GM12878 (cell line): ENCODE results near the gene TMEM44. TPM values are rescaled to one million over a fixed set of nuclear protein-coding genes. Genes with fewer than 3 reads are reported as not detected.

ENCODE experiments used
- ATAC-seq: fragments of 200-7000 bp; cut with Tn5 transposase; 3 replicates; pipeline ENCODE4 v1.9.1; 2020; ENCODE audit warnings: mild to moderate bottlenecking, moderate library complexity
- BruUV-seq: library from RNA; stranded (reverse); fragments of 400-500 nt; replicated peaks from 2 replicates; lab custom pipeline; 2021; lab: Mats Ljungman, UMichigan
- CTCF ChIA-PET: fragments of 300-600 bp; sonication (Branson Sonifier 250); formaldehyde crosslinking; extraction: SDS; loops from one replicate; lab custom pipeline; 2021; ENCODE audit warnings: inconsistent platforms; lab: Yijun Ruan, JAX
- POLR2A ChIA-PET: fragments of 350-600 bp; formaldehyde crosslinking; extraction: SDS; loops from one replicate; lab custom pipeline; 2021; ENCODE audit warnings: inconsistent platforms; lab: Charles Lee
- RAD21 ChIA-PET: fragments of 300-600 bp; sonication (Branson Sonifier 250); formaldehyde crosslinking; loops from one replicate; lab custom pipeline; 2023; ENCODE audit warnings: antibody characterized with exemption; ENCODE audit not compliant: unreplicated experiment; lab: Charles Lee
- SMC1A ChIA-PET: fragments of 300-600 bp; sonication (Branson Sonifier 250); formaldehyde crosslinking; loops from one replicate; lab custom pipeline; 2023; ENCODE audit not compliant: unreplicated experiment, uncharacterized antibody; lab: Charles Lee
- DNase-seq: peaks from one replicate; pipeline ENCODE4 v3.0.0-alpha.2; 2011; ENCODE audit warnings: low read depth, low spot score
- FAIRE-seq: peaks from 3 replicates; lab custom pipeline; 2011; peaks lifted over from hg19 to GRCh38; lab: Jason Lieb, UNC
- H2AFZ ChIP-seq: 2 replicates; pipeline ENCODE4 v1.6.0; 2011; ENCODE audit warnings: low read depth, low read length, control low read depth; ENCODE audit not compliant: control insufficient read depth
- H3K27ac ChIP-seq: 2 replicates; pipeline ENCODE4 v1.5.1; 2011; ENCODE audit warnings: control low read depth; ENCODE audit not compliant: control insufficient read depth, insufficient read depth
- H3K27me3 ChIP-seq, 2 experiments: replicated peaks in 1 of 2; 2 replicates each; pipeline versions ENCODE4 v1.6.0 to v1.6.1; 2011; ENCODE audit warnings: low read length in 1 of 2; ENCODE audit not compliant: control insufficient read depth in 2 of 2, insufficient read depth in 2 of 2
- H3K36me3 ChIP-seq, 2 experiments: 2 replicates each; pipeline ENCODE4 v1.5.1; 2011; ENCODE audit warnings: low read length in 1 of 2; ENCODE audit not compliant: control insufficient read depth in 2 of 2, insufficient read depth in 2 of 2
- H3K4me1 ChIP-seq: 2 replicates; pipeline ENCODE4 v1.6.1; 2011; ENCODE audit warnings: mild to moderate bottlenecking, low read length, moderate library complexity, mixed read lengths; ENCODE audit not compliant: control insufficient read depth, insufficient read depth
- H3K4me2 ChIP-seq: 2 replicates; pipeline ENCODE4 v1.6.0; 2011; ENCODE audit warnings: control low read depth; ENCODE audit not compliant: control insufficient read depth, insufficient read depth
- H3K4me3 ChIP-seq: fragments of 200-600 bp; sonication (generic); 2 replicates; pipeline ENCODE4 v1.5.1; 2016
- H3K79me2 ChIP-seq: 2 replicates; pipeline ENCODE4 v1.6.0; 2011; ENCODE audit warnings: low read length; ENCODE audit not compliant: control insufficient read depth, insufficient read depth
- H3K9ac ChIP-seq: 2 replicates; pipeline ENCODE4 v1.8.0; 2011; ENCODE audit warnings: low read length, control low read depth, mixed read lengths; ENCODE audit not compliant: control insufficient read depth, insufficient read depth
- H3K9me3 ChIP-seq: replicated peaks from 3 replicates; pipeline ENCODE4 v1.5.1; 2011; ENCODE audit warnings: mild to moderate bottlenecking, low read length; ENCODE audit not compliant: control insufficient read depth, insufficient read depth
- H4K20me1 ChIP-seq: 2 replicates; pipeline ENCODE4 v1.6.0; 2011; ENCODE audit not compliant: control insufficient read depth, insufficient read depth
- ATF7 ChIP-seq: fragments of 450-650 bp; IDR thresholded peaks from 2 replicates; pipeline ENCODE4 v1.6.1; 2016; ENCODE audit warnings: low read depth, mild to moderate bottlenecking
- CEBPB ChIP-seq, 2 experiments: fragments of 150-350 bp in 1 of 2; IDR thresholded peaks; 2 replicates each; pipeline ENCODE4 v1.6.1; 2012 to 2014; ENCODE audit warnings: low read depth in 2 of 2, low read length in 2 of 2, borderline replicate concordance in 1 of 2, inconsistent platforms in 1 of 2
- GABPA ChIP-seq: IDR thresholded peaks from 2 replicates; pipeline ENCODE4 v1.6.1; 2014; ENCODE audit warnings: antibody characterized with exemption, low read depth, mild to moderate bottlenecking, inconsistent platforms
- IRF4 ChIP-seq: IDR thresholded peaks from 2 replicates; pipeline ENCODE4 v1.6.1; 2011; ENCODE audit warnings: low read depth, low read length
- KAT2A ChIP-seq: conservative IDR thresholded peaks from 2 replicates; pipeline ENCODE4 v1.6.1; 2011; ENCODE audit warnings: low read depth, low read length; ENCODE audit not compliant: control insufficient read depth
- MEF2B ChIP-seq: fragments of 450-650 bp; IDR thresholded peaks from 2 replicates; pipeline ENCODE4 v1.6.1; 2018; ENCODE audit warnings: mild to moderate bottlenecking, moderate library complexity; ENCODE audit not compliant: partially characterized antibody, poor library complexity, severe bottlenecking
- NR2F1 ChIP-seq: fragments of 450-650 bp; conservative IDR thresholded peaks from 2 replicates; pipeline ENCODE4 v1.6.1; 2017; ENCODE audit warnings: mild to moderate bottlenecking
- SRF ChIP-seq, 2 experiments: IDR thresholded peaks; 2 replicates each; pipeline ENCODE4 v1.6.1; 2011; ENCODE audit warnings: low read depth in 2 of 2, low read length in 2 of 2, mild to moderate bottlenecking in 1 of 2, moderate library complexity in 1 of 2
- TCF12 ChIP-seq: IDR thresholded peaks from 2 replicates; pipeline ENCODE4 v1.6.1; 2011; ENCODE audit warnings: low read depth, mild to moderate bottlenecking, low read length
- WGBS: methylation state at CpG from one replicate; pipeline ENCODE4 v1.1.6; 2016; ENCODE audit warnings: low lambda C conversion rate; ENCODE audit not compliant: insufficient replicate concordance, insufficient coverage; ENCODE audit errors: missing lambda C conversion rate; 5-methylcytosine and 5-hydroxymethylcytosine counted together
- in situ Hi-C: fragments of 300-500 bp; cut with MboI; formaldehyde crosslinking; loops from 9 replicates; pipeline ENCODE4 v1.14.3; 2018; ENCODE audit warnings: mixed read lengths
- intact Hi-C: fragments of 100-400 bp; cut with micrococcal nuclease; formaldehyde crosslinking; loops from one replicate; pipeline ENCODE4 v1.14.2; 2022; ENCODE audit not compliant: unreplicated experiment
- polyA plus RNA-seq, 11 experiments: library from polyadenylated mRNA; depleted of rRNA in 4 of 11; unstranded in 6 of 11; stranded (reverse) in 5 of 11; fragments of >200 nt; fragmentation: Nextera tagmentation in 4 of 11; fragmentation: Illumina TruSeq in 1 of 11; extraction: Ambion mirVana in 4 of 11; extraction: Trizol in 1 of 11; gene quantifications; 1 replicate in 1 of 11; 2 replicates in 10 of 11; pipeline versions ENCODE4 v1.2.1 to v1.2.3, GENCODE V29; 2011 to 2016; ENCODE audit warnings: inconsistent platforms in 2 of 11, missing spikeins in 2 of 11, low read depth in 1 of 11
- total RNA-seq, 4 experiments: library from RNA; depleted of rRNA in 3 of 4; stranded (reverse); fragments of >200 nt in 3 of 4; fragmentation: Illumina TruSeq in 1 of 4; extraction: Trizol in 1 of 4; gene quantifications; 2 replicates each; pipeline versions ENCODE4 v1.2.1 to v1.2.3, GENCODE V29; 2013 to 2021
- TF ChIP-seq, protein P1 (sequence below): fragments of 450-650 bp; IDR thresholded peaks from 2 replicates; pipeline ENCODE4 v1.6.1; 2018; ENCODE audit warnings: borderline replicate concordance, mild to moderate bottlenecking; ENCODE audit not compliant: partially characterized antibody
- TF ChIP-seq, protein P2 (sequence below): fragments of 450-650 bp; formaldehyde crosslinking; IDR thresholded peaks from 2 replicates; pipeline ENCODE4 v1.4.0; 2020; ENCODE audit warnings: mild to moderate bottlenecking, moderate library complexity

Gene TMEM44
- total and polyA plus RNA-seq, 10 of the 15 experiments (the other 5 are each of a cell fraction or from before 2014, with no cell fraction given): 0.57 to 8.3 (median 3.6) TPM

DNA sequence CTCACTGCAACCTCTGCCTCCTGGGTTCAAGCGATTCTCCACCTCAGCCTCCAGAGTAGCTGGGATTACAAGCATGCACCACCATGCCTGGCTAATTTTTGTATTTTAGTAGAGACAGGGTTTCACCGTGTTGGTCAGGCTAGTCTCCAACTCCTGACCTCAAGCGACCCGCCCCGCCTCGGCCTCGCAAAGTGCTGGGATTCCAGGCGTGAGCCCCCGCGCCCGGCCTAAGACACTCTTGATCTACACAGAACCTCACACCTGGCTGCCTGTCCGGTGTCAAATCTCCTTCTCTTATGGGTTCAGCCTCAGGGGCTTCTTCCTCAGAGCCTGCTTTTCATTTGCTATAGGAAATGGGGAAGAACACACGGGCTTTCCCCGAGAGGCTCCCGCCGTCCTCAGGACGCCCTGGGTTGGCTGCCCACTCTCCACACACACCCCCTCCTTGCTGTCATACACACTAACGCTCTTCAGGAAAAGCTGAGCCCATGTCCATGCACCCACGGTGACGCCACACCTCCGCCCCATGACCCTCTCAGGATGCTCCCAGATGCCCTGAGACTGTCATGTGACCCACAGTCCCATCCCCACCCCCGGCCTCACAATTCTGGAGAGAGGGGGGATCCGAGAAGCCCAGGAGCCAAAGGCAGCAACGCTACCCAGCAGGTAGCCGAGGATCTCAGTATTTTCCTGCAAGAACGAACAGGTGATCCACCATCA is 10.4 kb downstream of the TMEM44 start:
- Histone ChIP-seq H3K79me2 (no peaks in the 10 kb centered on the region), H3K27me3 (no peaks in the 10 kb centered on the region), H3K27ac (no peak overlapping the region), H3K4me2 (no peak overlapping the region), H3K9ac (no peak overlapping the region), H3K4me3 (no peak overlapping the region), H3K36me3 (no peaks in the 10 kb centered on the region), H4K20me1 (no peaks in the 10 kb centered on the region), H3K9me3 (no peaks in the 10 kb centered on the region), H3K4me1 (no peaks in the 10 kb centered on the region; the same call in 1 of the 2 replicates), H2AFZ (no peak overlapping the region)
- ChIA-PET RAD21 (no interaction called here), CTCF (no interaction called here), SMC1A (no interaction called here), POLR2A (no interaction called here)
- DNase-seq (no peak), ATAC-seq (no peak), FAIRE-seq (no peak)
- no TSS peak for BruUV-seq
- 90% methylated on average over 26 of the region's 26 CpGs for WGBS
- intact Hi-C loops (no loop called here), in situ Hi-C loops (no loop called here)
- TF ChIP-seq NR2F1: no peak

DNA sequence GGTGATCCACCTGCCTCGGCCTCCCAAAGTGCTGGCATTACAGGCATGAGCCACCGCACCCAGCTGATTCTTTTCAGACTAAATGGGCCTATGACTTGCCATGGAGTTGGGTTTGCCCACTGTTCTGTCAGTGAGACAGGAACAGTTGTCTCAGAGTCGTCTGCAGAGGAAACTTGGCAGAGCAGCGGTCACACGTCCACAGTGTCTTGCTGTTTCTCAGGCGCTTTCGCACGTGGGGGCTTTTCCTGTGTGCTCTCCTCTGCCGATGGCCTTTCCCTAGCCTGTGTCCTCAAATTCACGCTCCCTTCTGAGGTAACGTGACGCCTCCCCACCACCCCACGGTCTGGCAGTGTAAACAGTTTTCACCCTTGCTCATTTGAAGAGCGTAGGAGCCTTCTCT is 11.3 kb downstream of the TMEM44 start:
- Histone ChIP-seq H3K9me3 (no peaks in the 10 kb centered on the region; the same call in 2 of the 3 replicates), H3K27me3 (no peaks in the 10 kb centered on the region), H3K4me2 (no peak overlapping the region), H3K36me3 (no peaks in the 10 kb centered on the region), H3K27ac (no peak overlapping the region), H3K79me2 (no peaks in the 10 kb centered on the region), H3K4me1 (no peaks in the 10 kb centered on the region; the same call in 1 of the 2 replicates), H2AFZ (no peak overlapping the region), H3K9ac (no peak overlapping the region), H4K20me1 (no peaks in the 10 kb centered on the region), H3K4me3 (no peak overlapping the region)
- BruUV-seq: no TSS peak
- in situ Hi-C loops (no loop called here), intact Hi-C loops (no loop called here)
- WGBS: 94% methylated on average over 14 of the region's 14 CpGs
- DNase-seq (no peak), FAIRE-seq (no peak), ATAC-seq (no peak)
- RAD21 ChIA-PET: no interaction called here
- POLR2A ChIA-PET: no interaction called here
- CTCF ChIA-PET: no interaction called here
- SMC1A ChIA-PET: no interaction called here
- TF ChIP-seq MEF2B (no peak), IRF4 (no peak), SRF (IDR thresholded peaks at IDR 0.05; ENCODE audit: low read depth in 2 of 2, low read length in 2 of 2) (no peak), GABPA (no peak), TCF12 (no peak), ATF7 (no peak), CEBPB (IDR thresholded peaks at IDR 0.05; ENCODE audit: borderline replicate concordance in 1 of 2, low read depth in 2 of 2, low read length in 2 of 2) (no peak), KAT2A (no peak)
- TF ChIP-seq, protein P1, sequence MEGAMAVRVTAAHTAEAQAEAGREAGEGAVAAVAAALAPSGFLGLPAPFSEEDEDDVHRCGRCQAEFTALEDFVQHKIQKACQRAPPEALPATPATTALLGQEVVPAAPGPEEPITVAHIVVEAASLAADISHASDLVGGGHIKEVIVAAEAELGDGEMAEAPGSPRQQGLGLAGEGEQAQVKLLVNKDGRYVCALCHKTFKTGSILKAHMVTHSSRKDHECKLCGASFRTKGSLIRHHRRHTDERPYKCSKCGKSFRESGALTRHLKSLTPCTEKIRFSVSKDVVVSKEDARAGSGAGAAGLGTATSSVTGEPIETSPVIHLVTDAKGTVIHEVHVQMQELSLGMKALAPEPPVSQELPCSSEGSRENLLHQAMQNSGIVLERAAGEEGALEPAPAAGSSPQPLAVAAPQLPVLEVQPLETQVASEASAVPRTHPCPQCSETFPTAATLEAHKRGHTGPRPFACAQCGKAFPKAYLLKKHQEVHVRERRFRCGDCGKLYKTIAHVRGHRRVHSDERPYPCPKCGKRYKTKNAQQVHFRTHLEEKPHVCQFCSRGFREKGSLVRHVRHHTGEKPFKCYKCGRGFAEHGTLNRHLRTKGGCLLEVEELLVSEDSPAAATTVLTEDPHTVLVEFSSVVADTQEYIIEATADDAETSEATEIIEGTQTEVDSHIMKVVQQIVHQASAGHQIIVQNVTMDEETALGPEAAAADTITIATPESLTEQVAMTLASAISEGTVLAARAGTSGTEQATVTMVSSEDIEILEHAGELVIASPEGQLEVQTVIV: no peak
- TF ChIP-seq, protein P2, sequence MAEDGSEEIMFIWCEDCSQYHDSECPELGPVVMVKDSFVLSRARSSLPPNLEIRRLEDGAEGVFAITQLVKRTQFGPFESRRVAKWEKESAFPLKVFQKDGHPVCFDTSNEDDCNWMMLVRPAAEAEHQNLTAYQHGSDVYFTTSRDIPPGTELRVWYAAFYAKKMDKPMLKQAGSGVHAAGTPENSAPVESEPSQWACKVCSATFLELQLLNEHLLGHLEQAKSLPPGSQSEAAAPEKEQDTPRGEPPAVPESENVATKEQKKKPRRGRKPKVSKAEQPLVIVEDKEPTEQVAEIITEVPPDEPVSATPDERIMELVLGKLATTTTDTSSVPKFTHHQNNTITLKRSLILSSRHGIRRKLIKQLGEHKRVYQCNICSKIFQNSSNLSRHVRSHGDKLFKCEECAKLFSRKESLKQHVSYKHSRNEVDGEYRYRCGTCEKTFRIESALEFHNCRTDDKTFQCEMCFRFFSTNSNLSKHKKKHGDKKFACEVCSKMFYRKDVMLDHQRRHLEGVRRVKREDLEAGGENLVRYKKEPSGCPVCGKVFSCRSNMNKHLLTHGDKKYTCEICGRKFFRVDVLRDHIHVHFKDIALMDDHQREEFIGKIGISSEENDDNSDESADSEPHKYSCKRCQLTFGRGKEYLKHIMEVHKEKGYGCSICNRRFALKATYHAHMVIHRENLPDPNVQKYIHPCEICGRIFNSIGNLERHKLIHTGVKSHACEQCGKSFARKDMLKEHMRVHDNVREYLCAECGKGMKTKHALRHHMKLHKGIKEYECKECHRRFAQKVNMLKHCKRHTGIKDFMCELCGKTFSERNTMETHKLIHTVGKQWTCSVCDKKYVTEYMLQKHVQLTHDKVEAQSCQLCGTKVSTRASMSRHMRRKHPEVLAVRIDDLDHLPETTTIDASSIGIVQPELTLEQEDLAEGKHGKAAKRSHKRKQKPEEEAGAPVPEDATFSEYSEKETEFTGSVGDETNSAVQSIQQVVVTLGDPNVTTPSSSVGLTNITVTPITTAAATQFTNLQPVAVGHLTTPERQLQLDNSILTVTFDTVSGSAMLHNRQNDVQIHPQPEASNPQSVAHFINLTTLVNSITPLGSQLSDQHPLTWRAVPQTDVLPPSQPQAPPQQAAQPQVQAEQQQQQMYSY (CRISPR knock-in tag): no peak
